ENCODE data around the gene MCU. TPM values are rescaled to one million over a fixed set of nuclear protein-coding genes. Genes with fewer than 3 reads are reported as not detected.

MCU gene
- total and polyA plus RNA-seq, 8 donors, result 15.2 to 90.1 (median 31.0) TPM

DNA sequence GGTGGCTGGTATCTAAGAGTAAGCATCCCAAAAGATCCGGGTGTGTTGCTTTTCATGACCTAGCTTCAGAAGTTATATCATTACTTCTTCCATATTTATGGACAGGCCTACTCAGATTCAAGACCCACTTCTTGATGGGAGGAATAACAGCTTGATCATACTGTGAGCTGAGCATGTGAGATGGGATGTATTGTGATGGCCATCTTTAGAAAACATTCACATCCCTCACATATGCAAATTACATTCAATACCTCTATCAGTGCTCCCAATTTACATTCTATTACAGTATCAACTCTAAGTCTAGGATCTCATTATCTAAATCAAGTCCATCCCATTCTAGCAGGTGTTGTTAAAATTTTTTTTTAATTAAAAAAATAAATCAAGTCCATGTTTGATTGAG is 101.8 kb downstream of the MCU start:
- H3K4me3 ChIP-seq, result no peak overlapping the region
- TF ChIP-seq EP300 (IDR thresholded peaks at IDR 0.05) (no peak), POLR2A (IDR thresholded peaks at IDR 0.05) (no peak), POLR2AphosphoS5 (IDR thresholded peaks at IDR 0.05) (no peak)
- TF ChIP-seq, protein P1, sequence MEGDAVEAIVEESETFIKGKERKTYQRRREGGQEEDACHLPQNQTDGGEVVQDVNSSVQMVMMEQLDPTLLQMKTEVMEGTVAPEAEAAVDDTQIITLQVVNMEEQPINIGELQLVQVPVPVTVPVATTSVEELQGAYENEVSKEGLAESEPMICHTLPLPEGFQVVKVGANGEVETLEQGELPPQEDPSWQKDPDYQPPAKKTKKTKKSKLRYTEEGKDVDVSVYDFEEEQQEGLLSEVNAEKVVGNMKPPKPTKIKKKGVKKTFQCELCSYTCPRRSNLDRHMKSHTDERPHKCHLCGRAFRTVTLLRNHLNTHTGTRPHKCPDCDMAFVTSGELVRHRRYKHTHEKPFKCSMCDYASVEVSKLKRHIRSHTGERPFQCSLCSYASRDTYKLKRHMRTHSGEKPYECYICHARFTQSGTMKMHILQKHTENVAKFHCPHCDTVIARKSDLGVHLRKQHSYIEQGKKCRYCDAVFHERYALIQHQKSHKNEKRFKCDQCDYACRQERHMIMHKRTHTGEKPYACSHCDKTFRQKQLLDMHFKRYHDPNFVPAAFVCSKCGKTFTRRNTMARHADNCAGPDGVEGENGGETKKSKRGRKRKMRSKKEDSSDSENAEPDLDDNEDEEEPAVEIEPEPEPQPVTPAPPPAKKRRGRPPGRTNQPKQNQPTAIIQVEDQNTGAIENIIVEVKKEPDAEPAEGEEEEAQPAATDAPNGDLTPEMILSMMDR (IDR thresholded peaks at IDR 0.05), result no peak
- WGBS, 5 donors, result 84 to 100% (median 100%) methylated on average over 1 of the region's 1 CpG
- H3K36me3 ChIP-seq, result no peaks in the 10 kb centered on the region
- no peak overlapping the region for H3K27ac ChIP-seq
- intact Hi-C loops (cut with DNase I; ENCODE audit: low total_unique reads), result no loop called here
- H3K9me3 ChIP-seq, result no peaks in the 10 kb centered on the region
- no peak for DNase-seq
- peaks cover 0 to 34% (median 7%) of the 10 kb centered on the region in 4 donors for H3K4me1 ChIP-seq
- H3K27me3 ChIP-seq, result no peaks in the 10 kb centered on the region

GRCh38 chr10:72794260-72794659 is 102.3 kb downstream of the MCU start:
- Histone ChIP-seq H3K36me3 (no peaks in the 10 kb centered on the region), H3K27me3 (no peaks in the 10 kb centered on the region), H3K27ac (no peak overlapping the region), H3K4me1 (peaks cover 0 to 31% (median 7%) of the 10 kb centered on the region in 4 donors), H3K9me3 (no peaks in the 10 kb centered on the region), H3K4me3 (no peak overlapping the region)
- WGBS, 5 donors, result 85 to 93% (median 88%) methylated on average over 2 of the region's 2 CpGs
- TF ChIP-seq POLR2AphosphoS5 (IDR thresholded peaks at IDR 0.05) (no peak), POLR2A (IDR thresholded peaks at IDR 0.05) (no peak), EP300 (IDR thresholded peaks at IDR 0.05) (no peak)
- TF ChIP-seq, protein P1 (IDR thresholded peaks at IDR 0.05), result no peak
- intact Hi-C loops (cut with DNase I; ENCODE audit: low total_unique reads), result no loop called here
- no peak for DNase-seq

- intact Hi-C loops (cut with DNase I; ENCODE audit: low total_unique reads), result no loop called here
- H3K27me3 ChIP-seq, result no peaks in the 10 kb centered on the region
- H3K27ac ChIP-seq, result no peak overlapping the region
- 67 to 83% (median 77%) methylated on average over 3 of the region's 3 CpGs for WGBS, 5 donors
- DNase-seq, result no peak
- no peaks in the 10 kb centered on the region for H3K9me3 ChIP-seq
- H3K4me3 ChIP-seq, result no peak overlapping the region
- TF ChIP-seq EP300 (IDR thresholded peaks at IDR 0.05) (no peak), POLR2AphosphoS5 (IDR thresholded peaks at IDR 0.05) (no peak), POLR2A (IDR thresholded peaks at IDR 0.05) (no peak)
- TF ChIP-seq, protein P1 (IDR thresholded peaks at IDR 0.05), result no peak
- H3K4me1 ChIP-seq, result peaks cover 0 to 32% (median 11%) of the 10 kb centered on the region in 4 donors
- H3K36me3 ChIP-seq, result no peaks in the 10 kb centered on the region
Observed at GRCh38 chr10:72796042-72796441, 104.1 kb downstream of the MCU start.

GRCh38 chr10:72796538-72796937 is 104.6 kb downstream of the MCU start:
- Histone ChIP-seq H3K4me3 (no peak overlapping the region), H3K27me3 (no peaks in the 10 kb centered on the region), H3K9me3 (no peaks in the 10 kb centered on the region), H3K36me3 (no peaks in the 10 kb centered on the region), H3K4me1 (peaks cover 0 to 32% (median 10%) of the 10 kb centered on the region in 4 donors), H3K27ac (no peak overlapping the region)
- intact Hi-C loops (cut with DNase I; ENCODE audit: low total_unique reads), result no loop called here
- 96 to 98% (median 98%) methylated on average over 4 of the region's 4 CpGs for WGBS, 5 donors
- TF ChIP-seq POLR2AphosphoS5 (IDR thresholded peaks at IDR 0.05) (no peak), POLR2A (IDR thresholded peaks at IDR 0.05) (no peak), EP300 (IDR thresholded peaks at IDR 0.05) (no peak)
- TF ChIP-seq, protein P1 (IDR thresholded peaks at IDR 0.05), result no peak
- DNase-seq, result no peak

All from stomach (tissue), 9 donors.